ENCODE results near the gene KRTAP19-3.
"Not testable (repeated sequence)": the region's sequence is repeated elsewhere in the genome, so short reads cannot be mapped to it uniquely, and the experiment has no call there.

Gene KRTAP19-3

DNA sequence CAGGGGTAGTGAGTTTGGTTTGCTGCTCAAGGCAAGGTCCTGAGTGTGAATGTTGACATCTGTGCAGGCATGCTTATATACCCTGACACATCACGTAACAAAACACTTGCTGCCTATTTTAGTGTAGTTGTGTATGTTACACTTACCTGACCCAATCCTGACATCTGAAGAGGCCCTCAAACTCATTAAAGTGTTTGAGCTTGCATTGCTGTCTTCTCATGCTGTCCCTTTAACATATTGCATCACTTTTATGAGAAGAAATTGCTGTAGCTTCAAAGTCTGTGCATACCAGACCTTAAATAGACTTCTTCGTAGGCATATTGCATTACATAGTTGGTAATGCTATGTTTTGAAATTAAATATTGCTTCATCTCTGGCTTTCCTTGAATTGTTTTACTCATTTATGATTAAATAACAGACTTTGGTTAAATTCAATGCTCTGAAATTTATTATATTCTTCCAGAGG, at the start of gene KRTAP19-3:
Gene KRTAP19-3, minus strand, starts transcription at position 51 of the 466 bp plus-strand sequence. CDS start 56 bp downstream, outside the sequence.
- FAIRE-seq (no peak), DNase-seq (ENCODE audit: insufficient read length, low spot score) (no peak)

DNA sequence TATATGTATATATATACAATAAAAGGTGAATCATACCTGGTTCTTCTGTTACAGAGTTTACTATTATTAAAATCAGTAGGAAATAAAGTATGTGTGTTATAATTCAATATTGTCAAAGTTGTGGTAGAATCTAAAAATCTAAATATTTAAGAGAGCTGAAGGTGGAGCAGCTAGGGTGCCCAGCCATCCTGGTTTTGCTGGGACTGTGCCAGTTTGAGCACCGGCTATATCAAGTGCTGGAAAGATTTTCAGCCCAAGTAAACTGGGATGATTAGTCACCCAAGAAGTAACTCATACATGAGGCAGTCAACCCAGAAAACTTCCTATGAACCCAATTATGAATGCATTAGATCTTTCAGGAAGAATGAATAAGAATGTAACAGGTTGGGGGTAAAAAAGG, 27.1 kb upstream of the KRTAP19-3 start:
- FAIRE-seq = no peak
- DNase-seq (ENCODE audit: insufficient read length, low spot score) = no peak

- FAIRE-seq (no peak), DNase-seq (ENCODE audit: insufficient read length, low spot score) (no peak)
Measured at GRCh38 chr21:30515681-30516080, 23.9 kb upstream of the KRTAP19-3 start.

- FAIRE-seq; DNase-seq (ENCODE audit: insufficient read length, low spot score): not testable (repeated sequence)
Measured at GRCh38 chr21:30505621-30506205, 13.9 kb upstream of the KRTAP19-3 start.

DNA sequence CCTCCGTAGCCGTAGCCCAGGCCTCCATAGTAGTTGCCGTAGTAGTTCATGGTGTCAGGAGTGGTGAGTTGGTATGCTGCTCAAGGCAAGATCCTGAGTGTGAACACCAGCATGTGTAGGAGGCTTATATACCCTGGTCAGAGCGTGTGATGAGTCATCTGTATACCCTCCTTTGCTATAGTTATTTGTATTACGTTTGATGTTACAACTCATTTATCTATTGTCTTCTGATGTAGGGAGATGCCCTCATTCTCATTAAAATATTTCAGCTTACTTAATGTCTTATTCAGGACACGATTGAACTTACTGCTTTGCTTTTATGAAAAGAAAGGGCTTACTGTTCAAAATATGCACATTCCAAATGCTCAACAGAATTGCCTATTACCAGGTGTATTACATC, 10.2 kb upstream of the KRTAP19-3 start, which contains the start of gene KRTAP19-5:
Gene KRTAP19-5, minus strand, starts transcription at position 101 of the 400 bp plus-strand sequence. Its CDS starts 51 bp downstream, at position 50.
- no peak for FAIRE-seq
- DNase-seq (ENCODE audit: insufficient read length, low spot score) = no peak

DNA sequence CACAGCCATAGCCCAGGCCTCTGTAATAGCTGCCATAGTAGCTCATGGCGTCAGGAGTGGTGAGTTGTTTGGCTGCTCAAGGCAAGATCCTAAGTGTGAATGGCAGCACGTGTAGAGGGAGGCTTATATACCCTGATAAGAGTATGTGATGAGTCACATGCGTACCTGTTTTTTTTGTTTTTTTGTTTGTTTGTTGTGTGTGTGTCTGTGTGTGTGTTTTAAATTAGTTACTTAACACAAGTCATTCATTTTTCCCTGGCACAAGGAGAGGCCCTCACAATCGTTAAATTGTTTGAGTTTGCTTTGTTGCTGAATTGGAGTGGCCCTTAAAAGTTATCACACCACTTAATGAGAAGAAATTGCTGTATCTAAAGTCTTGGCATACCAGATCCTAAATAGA, 5.3 kb upstream of the KRTAP19-3 start, which contains the start of gene KRTAP19-4:
Gene KRTAP19-4, minus strand, starts transcription at position 101 of the 400 bp plus-strand sequence. Its CDS starts 55 bp downstream, at position 46.
- FAIRE-seq = no peak

DNA sequence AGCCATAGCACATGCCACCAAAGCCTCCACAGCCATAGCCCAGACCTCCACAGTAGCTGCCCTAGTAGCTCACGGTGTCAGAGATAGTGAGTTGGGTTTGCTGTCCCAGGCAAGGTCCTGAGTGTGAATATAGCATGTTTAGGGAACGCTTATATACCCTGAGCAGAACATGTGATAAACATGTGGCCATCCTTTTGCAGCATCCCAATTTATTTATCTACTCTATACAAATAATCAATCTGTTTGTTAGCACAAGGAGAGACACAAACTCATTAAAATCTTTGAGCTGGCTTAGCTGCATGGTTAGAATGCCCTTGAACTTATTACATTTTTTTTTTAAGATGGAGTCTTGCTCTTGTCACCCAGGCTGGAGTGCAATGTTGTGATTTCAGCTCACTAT, 4.5 kb downstream of the KRTAP19-3 start, which contains the start of gene KRTAP19-2:
Gene KRTAP19-2, minus strand, starts transcription at position 101 of the 400 bp plus-strand sequence. Its CDS starts 88 bp downstream, at position 13.
- no peak for FAIRE-seq
- DNase-seq (ENCODE audit: insufficient read length, low spot score) = no peak

More for the DNA sequence above, 5.3 kb upstream of the KRTAP19-3 start, which contains the start of gene KRTAP19-4:
- DNase-seq (ENCODE audit: insufficient read length, low spot score) = no peak

DNA sequence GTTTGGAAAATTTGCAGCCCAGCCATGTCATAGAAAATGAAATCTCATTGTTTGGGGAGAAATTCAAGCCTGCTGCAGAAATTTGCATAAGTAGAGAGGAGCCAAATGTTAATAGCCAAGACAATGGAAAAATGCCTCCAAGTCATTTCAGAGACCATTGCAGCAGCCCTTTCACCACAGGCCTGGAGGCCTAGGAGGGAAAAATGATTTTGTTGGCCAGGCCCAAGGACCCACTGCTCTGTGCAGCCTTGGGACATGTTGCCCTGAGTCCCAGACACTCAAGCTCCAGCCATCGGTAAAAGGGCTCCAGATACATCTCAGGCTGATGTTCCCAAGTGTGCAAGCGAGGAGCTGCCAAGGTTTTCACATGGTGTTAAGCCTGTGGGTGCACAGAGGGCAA, 5.6 kb downstream of the KRTAP19-3 start:
- FAIRE-seq (no peak), DNase-seq (ENCODE audit: insufficient read length, low spot score) (no peak)

- no peak for FAIRE-seq
- no peak for DNase-seq (ENCODE audit: insufficient read length, low spot score)
Measured at GRCh38 chr21:30482130-30482529, 9.7 kb downstream of the KRTAP19-3 start.

DNA sequence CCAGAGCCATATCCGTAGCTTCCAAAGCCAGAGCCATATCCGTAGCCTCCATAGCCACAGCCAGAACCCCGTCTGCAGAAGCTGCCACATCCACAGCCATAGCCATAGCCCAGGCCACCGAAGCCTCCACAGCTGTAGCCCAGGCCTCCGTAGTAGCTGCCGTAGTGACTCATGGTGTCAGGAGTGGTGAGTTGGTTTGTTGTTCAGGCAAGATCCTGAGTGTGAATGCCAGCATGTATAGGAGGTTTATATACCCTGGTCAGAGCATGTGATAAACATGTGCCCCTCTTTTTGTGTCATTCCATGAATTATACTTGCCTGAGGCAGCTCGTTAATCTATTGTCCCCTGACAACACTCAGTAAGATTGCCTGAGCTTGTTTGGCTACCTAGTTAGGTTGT, 11.7 kb downstream of the KRTAP19-3 start, which contains the start of gene KRTAP19-1:
Gene KRTAP19-1, minus strand, starts transcription at position 223 of the 400 bp plus-strand sequence. Its CDS starts 50 bp downstream, at position 173.
- FAIRE-seq = no peak
- no peak for DNase-seq (ENCODE audit: insufficient read length, low spot score)

- FAIRE-seq (no peak), DNase-seq (ENCODE audit: insufficient read length, low spot score) (no peak)
Measured at GRCh38 chr21:30479259-30479658, 12.6 kb downstream of the KRTAP19-3 start.

- no peak for FAIRE-seq
Measured at GRCh38 chr21:30478004-30478403, 13.8 kb downstream of the KRTAP19-3 start.

GRCh38 chr21:30468900-30469714, 22.7 kb downstream of the KRTAP19-3 start:
- FAIRE-seq (no peak), DNase-seq (ENCODE audit: insufficient read length, low spot score) (no peak)

More at GRCh38 chr21:30478004-30478403, 13.8 kb downstream of the KRTAP19-3 start:
- DNase-seq (ENCODE audit: insufficient read length, low spot score) = no peak

DNA sequence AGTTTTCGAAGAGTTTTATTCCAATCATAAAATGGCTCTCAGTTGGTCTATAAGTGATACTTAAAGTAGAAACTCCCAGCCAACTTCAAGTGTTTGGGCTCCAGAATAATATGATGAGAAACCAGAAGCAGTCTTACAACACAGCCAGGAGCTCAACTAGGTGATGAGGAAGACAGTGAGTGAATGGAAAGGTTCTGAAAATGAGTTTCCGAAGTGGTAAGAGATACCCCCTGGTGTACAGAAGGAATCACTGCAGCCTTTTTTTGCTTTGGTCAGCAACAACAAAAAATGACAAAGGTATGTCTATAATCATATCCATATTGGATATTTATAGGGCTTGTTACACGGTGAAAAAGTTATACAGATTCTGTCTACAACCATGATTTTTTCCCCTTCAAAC, 28.1 kb downstream of the KRTAP19-3 start:
- FAIRE-seq = no peak
- no peak for DNase-seq (ENCODE audit: insufficient read length, low spot score)

- DNase-seq (ENCODE audit: insufficient read length, low spot score) = no peak
- no peak for FAIRE-seq
Measured at GRCh38 chr21:30448514-30448913, 43.3 kb downstream of the KRTAP19-3 start.

GRCh38 chr21:30447056-30447455, 44.8 kb downstream of the KRTAP19-3 start:
- DNase-seq (ENCODE audit: insufficient read length, low spot score) = no peak
- FAIRE-seq = no peak

- FAIRE-seq = no peak
Measured at GRCh38 chr21:30444204-30444603, 47.6 kb downstream of the KRTAP19-3 start.

GRCh38 chr21:30443226-30443625, 48.6 kb downstream of the KRTAP19-3 start:
- no peak for DNase-seq (ENCODE audit: insufficient read length, low spot score)
- FAIRE-seq = no peak

More at GRCh38 chr21:30444204-30444603, 47.6 kb downstream of the KRTAP19-3 start:
- no peak for DNase-seq (ENCODE audit: insufficient read length, low spot score)
